ENCODE measurements around the gene PCNP. TPM values are rescaled to one million over a fixed set of nuclear protein-coding genes. Genes with fewer than 3 reads are reported as not detected.
"Not testable (repeated sequence)": the region's sequence is repeated elsewhere in the genome, so short reads cannot be mapped to it uniquely, and the experiment has no call there.

PCNP gene
- total and polyA plus RNA-seq, 9 donors, result 104 to 237 (median 164) TPM

DNA sequence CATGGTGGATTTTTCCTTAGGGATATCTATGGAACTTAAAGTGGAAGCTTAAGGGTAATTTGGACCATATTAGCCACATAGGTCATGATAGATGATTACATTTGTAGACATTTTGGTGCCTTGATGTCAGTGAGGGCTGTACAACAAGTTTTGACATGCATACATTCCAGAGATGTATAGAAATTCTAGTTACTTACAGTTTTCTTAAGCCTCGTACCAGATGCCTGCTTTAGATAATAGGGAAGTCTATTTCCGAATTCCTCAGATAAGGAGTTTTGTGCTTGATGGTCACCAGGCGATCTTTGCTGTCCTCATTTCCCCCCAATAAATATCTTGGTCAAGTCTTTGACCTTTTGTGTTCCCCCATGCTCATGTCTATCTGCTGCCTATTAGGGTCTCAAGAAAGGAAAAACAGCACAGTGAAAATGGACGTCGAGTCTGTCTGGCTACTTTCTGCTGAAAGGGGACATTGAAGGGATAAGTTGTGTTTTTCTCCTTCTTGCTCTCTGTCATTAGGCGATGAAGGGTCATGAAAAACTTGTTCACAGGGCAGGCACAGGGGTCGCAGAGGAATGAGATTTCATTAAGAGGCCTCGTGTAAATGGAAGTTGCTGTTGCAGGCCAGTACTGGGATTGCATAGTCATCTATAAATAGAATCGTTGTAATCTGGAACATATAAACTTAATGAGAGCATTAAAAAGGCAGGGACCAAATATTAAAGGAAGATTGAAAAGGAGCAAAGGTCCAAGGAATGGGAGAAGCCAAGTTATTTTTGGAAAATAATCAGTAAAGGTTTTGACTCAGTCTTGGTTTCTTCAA, 41.0 kb upstream of the PCNP start:
- Histone ChIP-seq H3K36me3 (no peaks in the 10 kb centered on the region), H3K4me1 (ENCODE audit: insufficient read depth) (no peaks in the 10 kb centered on the region), H3K27ac (no peak overlapping the region), H3K9me3 (no peaks in the 10 kb centered on the region), H3K4me3 (no peak overlapping the region), H3K27me3 (no peaks in the 10 kb centered on the region)
- TF ChIP-seq POLR2A (IDR thresholded peaks at IDR 0.05) (no peak), EP300 (IDR thresholded peaks at IDR 0.05) (no peak)
- TF ChIP-seq, protein P1, sequence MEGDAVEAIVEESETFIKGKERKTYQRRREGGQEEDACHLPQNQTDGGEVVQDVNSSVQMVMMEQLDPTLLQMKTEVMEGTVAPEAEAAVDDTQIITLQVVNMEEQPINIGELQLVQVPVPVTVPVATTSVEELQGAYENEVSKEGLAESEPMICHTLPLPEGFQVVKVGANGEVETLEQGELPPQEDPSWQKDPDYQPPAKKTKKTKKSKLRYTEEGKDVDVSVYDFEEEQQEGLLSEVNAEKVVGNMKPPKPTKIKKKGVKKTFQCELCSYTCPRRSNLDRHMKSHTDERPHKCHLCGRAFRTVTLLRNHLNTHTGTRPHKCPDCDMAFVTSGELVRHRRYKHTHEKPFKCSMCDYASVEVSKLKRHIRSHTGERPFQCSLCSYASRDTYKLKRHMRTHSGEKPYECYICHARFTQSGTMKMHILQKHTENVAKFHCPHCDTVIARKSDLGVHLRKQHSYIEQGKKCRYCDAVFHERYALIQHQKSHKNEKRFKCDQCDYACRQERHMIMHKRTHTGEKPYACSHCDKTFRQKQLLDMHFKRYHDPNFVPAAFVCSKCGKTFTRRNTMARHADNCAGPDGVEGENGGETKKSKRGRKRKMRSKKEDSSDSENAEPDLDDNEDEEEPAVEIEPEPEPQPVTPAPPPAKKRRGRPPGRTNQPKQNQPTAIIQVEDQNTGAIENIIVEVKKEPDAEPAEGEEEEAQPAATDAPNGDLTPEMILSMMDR (IDR thresholded peaks at IDR 0.05), result no peak
- no peak for DNase-seq
- intact Hi-C loops (cut with DNase I), result no loop called here
- WGBS, 3 donors, result 53 to 60% (median 58%) methylated on average over 9 of the region's 9 CpGs

DNA sequence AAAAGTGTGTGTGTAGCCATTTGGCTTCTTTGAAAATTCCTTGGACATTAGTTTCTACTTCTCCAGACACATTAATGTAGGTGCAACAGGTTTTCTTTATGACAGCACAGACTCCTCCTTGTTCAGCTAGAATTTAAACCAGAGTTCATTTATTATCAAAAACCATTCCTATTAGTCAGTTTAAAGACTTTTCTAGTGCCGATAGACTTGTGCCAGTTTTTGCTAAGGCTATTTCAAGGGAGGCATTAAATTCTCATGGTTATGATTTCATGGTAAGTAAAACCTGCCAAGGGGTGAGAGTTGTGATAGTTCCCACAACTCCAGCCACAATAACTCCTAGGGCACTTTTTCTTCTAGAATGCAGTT, 40.4 kb upstream of the PCNP start:
- H3K36me3 ChIP-seq, result no peaks in the 10 kb centered on the region
- H3K4me1 ChIP-seq (ENCODE audit: insufficient read depth), result no peaks in the 10 kb centered on the region
- H3K27ac ChIP-seq, result no peak overlapping the region
- no peaks in the 10 kb centered on the region for H3K27me3 ChIP-seq
- 54 to 64% (median 60%) methylated on average over 1 of the region's 1 CpG for WGBS, 3 donors
- H3K9me3 ChIP-seq, result no peaks in the 10 kb centered on the region
- TF ChIP-seq, protein P1 (IDR thresholded peaks at IDR 0.05), result no peak
- TF ChIP-seq POLR2A (IDR thresholded peaks at IDR 0.05) (no peak), EP300 (IDR thresholded peaks at IDR 0.05) (no peak)
- no peak for DNase-seq
- intact Hi-C loops (cut with DNase I), result no loop called here
- H3K4me3 ChIP-seq, result no peak overlapping the region

DNA sequence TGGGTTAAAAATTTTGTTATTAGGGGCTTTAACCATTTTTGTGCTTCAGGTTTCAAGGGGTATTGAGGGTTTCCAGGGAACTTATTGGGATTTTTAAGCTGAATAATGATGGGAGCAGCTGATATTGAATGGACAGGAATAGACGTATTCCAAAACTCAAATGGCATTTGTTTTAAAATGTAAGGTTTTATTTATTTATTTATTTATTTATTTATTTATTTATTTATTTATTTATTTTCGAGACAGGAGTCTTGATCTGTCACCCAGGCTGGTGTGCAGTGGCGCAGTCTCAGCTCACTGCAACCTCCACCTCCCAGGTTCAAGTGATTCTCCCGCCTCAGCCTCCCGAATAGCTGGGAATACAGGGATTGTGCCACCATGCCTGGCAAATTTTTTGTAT, 38.8 kb upstream of the PCNP start:
- Histone ChIP-seq H3K9me3 (no peaks in the 10 kb centered on the region), H3K27me3 (no peaks in the 10 kb centered on the region), H3K4me1 (ENCODE audit: insufficient read depth) (no peaks in the 10 kb centered on the region), H3K27ac (no peak overlapping the region), H3K36me3 (no peaks in the 10 kb centered on the region), H3K4me3 (no peak overlapping the region)
- TF ChIP-seq POLR2A (IDR thresholded peaks at IDR 0.05) (no peak), EP300 (IDR thresholded peaks at IDR 0.05) (no peak)
- TF ChIP-seq, protein P1 (IDR thresholded peaks at IDR 0.05), result no peak
- 71 to 96% (median 78%) methylated on average over 5 of the region's 5 CpGs for WGBS, 3 donors
- no peak for DNase-seq
- intact Hi-C loops (cut with DNase I), result no loop called here

DNA sequence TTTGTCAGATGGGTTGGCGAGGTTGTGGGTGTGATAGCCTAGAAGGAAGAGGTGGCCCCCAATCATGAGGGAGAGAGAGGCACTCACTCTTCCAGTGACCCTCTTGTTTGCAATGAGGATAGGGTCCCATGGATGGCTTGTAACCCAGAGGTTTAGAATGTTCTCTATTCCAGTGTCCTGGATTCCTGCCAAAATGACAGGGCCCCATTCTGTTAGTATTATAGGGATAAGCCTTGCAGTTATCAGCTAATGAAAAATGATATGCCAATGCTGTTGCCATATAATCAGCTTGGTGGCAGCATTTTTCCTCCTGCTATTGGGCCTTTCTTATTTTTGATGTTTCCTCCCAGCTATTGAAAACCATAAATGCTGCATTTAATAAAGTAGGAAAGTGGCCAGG, 37.7 kb upstream of the PCNP start:
- H3K27me3 ChIP-seq, result no peaks in the 10 kb centered on the region
- intact Hi-C loops (cut with DNase I), result no loop called here
- H3K4me3 ChIP-seq, result no peak overlapping the region
- no peaks in the 10 kb centered on the region for H3K36me3 ChIP-seq
- 90 to 100% (median 100%) methylated on average over 1 of the region's 1 CpG for WGBS, 3 donors
- H3K27ac ChIP-seq, result no peak overlapping the region
- DNase-seq, result no peak
- no peaks in the 10 kb centered on the region for H3K9me3 ChIP-seq
- no peak for TF ChIP-seq EP300 (IDR thresholded peaks at IDR 0.05)
- TF ChIP-seq, protein P1 (IDR thresholded peaks at IDR 0.05), result no peak
- TF ChIP-seq POLR2A (IDR thresholded peaks at IDR 0.05), result no peak
- no peaks in the 10 kb centered on the region for H3K4me1 ChIP-seq (ENCODE audit: insufficient read depth)

DNA sequence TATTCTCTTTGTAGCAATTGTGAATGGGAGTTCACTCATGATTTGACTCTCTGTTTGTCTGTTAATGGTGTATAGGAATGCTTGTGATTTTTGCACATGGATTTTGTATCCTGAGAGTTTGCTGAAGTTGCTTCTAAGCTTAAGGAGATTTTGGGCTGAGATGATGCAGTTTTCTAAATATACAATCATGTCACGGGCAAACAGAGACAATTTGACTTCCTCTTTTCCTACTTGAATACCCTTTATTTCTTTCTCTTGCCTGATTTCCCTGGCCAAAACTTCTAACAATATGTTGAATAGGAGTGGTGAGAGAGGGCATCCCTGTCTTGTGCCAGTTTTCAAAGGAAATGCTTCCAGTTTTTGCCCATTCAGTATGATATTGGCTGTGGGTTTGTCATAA, 37.0 kb upstream of the PCNP start:
- WGBS, 3 donors, result 91 to 93% (median 92%) methylated on average over 1 of the region's 1 CpG
- H3K4me3 ChIP-seq; H3K36me3 ChIP-seq; DNase-seq; H3K9me3 ChIP-seq; H3K27me3 ChIP-seq; H3K4me1 ChIP-seq (ENCODE audit: insufficient read depth); H3K27ac ChIP-seq; intact Hi-C loops (cut with DNase I): not testable (repeated sequence)

All from ovary (tissue), 9 donors.